OCI-LY1 (cell line): Measurements from ENCODE around the gene RALGPS2.
A peak's percentile ranks its signal among the peaks of the same experiment; 100 is the strongest.

ENCODE experiments used
- H2AFZ ChIP-seq: fragments of 200-600 bp; sonication (generic), shearing (Covaris generic); 2 replicates; pipeline ENCODE4 v1.6.0; 2014; ENCODE audit warnings: antibody characterized with exemption, mild to moderate bottlenecking, low read length
- H3F3A ChIP-seq: fragments of 200-600 bp; sonication (generic), shearing (Covaris generic); 2 replicates; pipeline ENCODE4 v1.6.0; 2014; ENCODE audit warnings: mild to moderate bottlenecking, antibody characterized with exemption, low read length, moderate library complexity; ENCODE audit not compliant: insufficient read depth
- H3K27ac ChIP-seq: fragments of 200-600 bp; sonication (generic); 2 replicates; pipeline ENCODE4 v1.5.1; 2014; ENCODE audit warnings: low read length, mixed run types, mild to moderate bottlenecking, low read depth; ENCODE audit not compliant: poor library complexity, severe bottlenecking
- H3K27me3 ChIP-seq: fragments of 200-600 bp; sonication (generic); 2 replicates; pipeline ENCODE4 v1.6.0; 2014; ENCODE audit warnings: antibody characterized with exemption, mild to moderate bottlenecking, low read length, moderate library complexity; ENCODE audit not compliant: insufficient read depth
- H3K36me3 ChIP-seq: fragments of 200-600 bp; sonication (generic); 2 replicates; pipeline ENCODE4 v1.6.1; 2014; ENCODE audit warnings: mild to moderate bottlenecking, antibody characterized with exemption, low read length, moderate library complexity, mixed read lengths; ENCODE audit not compliant: insufficient read depth
- H3K4me1 ChIP-seq: fragments of 200-600 bp; sonication (generic); 2 replicates; pipeline ENCODE4 v1.5.1; 2014; ENCODE audit warnings: mild to moderate bottlenecking, low read length, moderate library complexity; ENCODE audit not compliant: insufficient read depth, severe bottlenecking
- H3K4me2 ChIP-seq: fragments of 200-600 bp; sonication (generic), shearing (Covaris generic); 2 replicates; pipeline ENCODE4 v1.6.1; 2014; ENCODE audit warnings: low read length
- H3K4me3 ChIP-seq: fragments of 200-600 bp; sonication (generic); 2 replicates; pipeline ENCODE4 v1.5.1; 2014; ENCODE audit warnings: low read length, low read depth, mild to moderate bottlenecking, mixed read lengths; ENCODE audit not compliant: poor library complexity, severe bottlenecking
- H3K79me2 ChIP-seq: fragments of 200-600 bp; shearing (Covaris generic); 2 replicates; pipeline ENCODE4 v1.6.1; 2016; ENCODE audit warnings: mixed run types, low read length, mixed read lengths; ENCODE audit not compliant: insufficient read depth
- H3K9ac ChIP-seq: fragments of 200-600 bp; sonication (generic), shearing (Covaris generic); 2 replicates; pipeline ENCODE4 v1.6.1; 2014; ENCODE audit warnings: mild to moderate bottlenecking, low read length, mixed read lengths
- H3K9me2 ChIP-seq: fragments of 200-600 bp; sonication (generic), shearing (Covaris generic); 2 replicates; pipeline ENCODE4 v1.6.1; 2014; ENCODE audit warnings: low read depth, mild to moderate bottlenecking, low read length, mixed read lengths
- H3K9me3 ChIP-seq: fragments of 200-600 bp; shearing (Covaris generic); 2 replicates; pipeline ENCODE4 v1.6.1; 2014; ENCODE audit warnings: low read length, mixed read lengths
- H4K20me1 ChIP-seq: fragments of 200-600 bp; sonication (generic), shearing (Covaris generic); 2 replicates; pipeline ENCODE4 v1.6.0; 2016; ENCODE audit warnings: mild to moderate bottlenecking, low read length; ENCODE audit not compliant: insufficient read depth
- EZH2 ChIP-seq: fragments of 200-600 bp; sonication (generic), shearing (Covaris generic); IDR thresholded peaks from 2 replicates; pipeline ENCODE4 v1.8.0; 2017; ENCODE audit warnings: borderline replicate concordance, mixed run types, mild to moderate bottlenecking, antibody characterized with exemption, low read length, moderate library complexity, mixed read lengths
- TF ChIP-seq, protein P1 (sequence below): fragments of 200-600 bp; sonication (generic), shearing (Covaris generic); IDR thresholded peaks from 2 replicates; pipeline ENCODE4 v1.5.1; 2017; ENCODE audit warnings: mild to moderate bottlenecking, antibody characterized with exemption, low read length, moderate library complexity, mixed read lengths

RALGPS2 gene

DNA sequence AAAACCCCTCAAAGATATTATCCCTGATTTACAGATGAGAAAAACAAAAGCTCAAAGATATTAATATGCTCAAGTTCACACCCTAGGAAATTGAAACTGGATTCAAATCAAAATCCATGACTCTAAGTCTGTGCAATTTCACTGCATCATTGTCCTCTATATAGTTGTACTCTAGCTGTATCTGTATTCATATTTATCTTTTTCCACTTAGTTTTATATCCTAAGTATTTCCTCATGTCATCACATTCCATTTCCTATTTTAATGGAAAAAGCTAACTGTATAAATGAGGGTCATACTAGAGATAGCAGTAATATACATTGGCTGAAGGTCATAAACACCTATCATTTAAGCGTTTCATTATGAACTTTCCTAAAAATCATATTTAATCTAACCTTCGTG lies 42.2 kb upstream of the RALGPS2 start:
- peak overlapping the region; percentile 62 for H3K27ac ChIP-seq
- H3K4me2 ChIP-seq = no peak overlapping the region
- TF ChIP-seq, protein P1, sequence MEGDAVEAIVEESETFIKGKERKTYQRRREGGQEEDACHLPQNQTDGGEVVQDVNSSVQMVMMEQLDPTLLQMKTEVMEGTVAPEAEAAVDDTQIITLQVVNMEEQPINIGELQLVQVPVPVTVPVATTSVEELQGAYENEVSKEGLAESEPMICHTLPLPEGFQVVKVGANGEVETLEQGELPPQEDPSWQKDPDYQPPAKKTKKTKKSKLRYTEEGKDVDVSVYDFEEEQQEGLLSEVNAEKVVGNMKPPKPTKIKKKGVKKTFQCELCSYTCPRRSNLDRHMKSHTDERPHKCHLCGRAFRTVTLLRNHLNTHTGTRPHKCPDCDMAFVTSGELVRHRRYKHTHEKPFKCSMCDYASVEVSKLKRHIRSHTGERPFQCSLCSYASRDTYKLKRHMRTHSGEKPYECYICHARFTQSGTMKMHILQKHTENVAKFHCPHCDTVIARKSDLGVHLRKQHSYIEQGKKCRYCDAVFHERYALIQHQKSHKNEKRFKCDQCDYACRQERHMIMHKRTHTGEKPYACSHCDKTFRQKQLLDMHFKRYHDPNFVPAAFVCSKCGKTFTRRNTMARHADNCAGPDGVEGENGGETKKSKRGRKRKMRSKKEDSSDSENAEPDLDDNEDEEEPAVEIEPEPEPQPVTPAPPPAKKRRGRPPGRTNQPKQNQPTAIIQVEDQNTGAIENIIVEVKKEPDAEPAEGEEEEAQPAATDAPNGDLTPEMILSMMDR = no peak
- TF ChIP-seq EZH2 = no peak
- peaks cover 60% of the 10 kb centered on the region for H3K4me1 ChIP-seq
- H3K36me3 ChIP-seq = peaks cover 89% of the 10 kb centered on the region
- H2AFZ ChIP-seq = no peak overlapping the region
- H3K27me3 ChIP-seq = no peaks in the 10 kb centered on the region
- no peaks in the 10 kb centered on the region for H3K9me2 ChIP-seq
- H3K79me2 ChIP-seq = peaks cover 69% of the 10 kb centered on the region
- H4K20me1 ChIP-seq = no peaks in the 10 kb centered on the region
- H3K4me3 ChIP-seq = no peak overlapping the region
- H3F3A ChIP-seq = no peaks in the 10 kb centered on the region
- no peak overlapping the region for H3K9ac ChIP-seq
- H3K9me3 ChIP-seq = peaks cover 7% of the 10 kb centered on the region; the same call in 1 of the 2 replicates

- Histone ChIP-seq H3F3A (no peaks in the 10 kb centered on the region), H3K9me2 (no peaks in the 10 kb centered on the region), H3K27me3 (no peaks in the 10 kb centered on the region), H3K4me3 (no peak overlapping the region), H3K27ac (peak overlapping the region; percentile 62), H2AFZ (no peak overlapping the region), H3K9me3 (peaks cover 6% of the 10 kb centered on the region; the same call in 1 of the 2 replicates), H3K4me2 (no peak overlapping the region), H3K79me2 (peaks cover 73% of the 10 kb centered on the region), H3K9ac (no peak overlapping the region), H3K36me3 (peaks cover 87% of the 10 kb centered on the region), H4K20me1 (no peaks in the 10 kb centered on the region), H3K4me1 (peaks cover 64% of the 10 kb centered on the region)
- TF ChIP-seq, protein P1 = no peak
- no peak for TF ChIP-seq EZH2
Measured at GRCh38 chr1:178683291-178683690, 41.8 kb upstream of the RALGPS2 start.

- H4K20me1 ChIP-seq = no peaks in the 10 kb centered on the region
- no peak overlapping the region for H2AFZ ChIP-seq
- H3K4me1 ChIP-seq = peaks cover 67% of the 10 kb centered on the region
- H3K36me3 ChIP-seq = peaks cover 84% of the 10 kb centered on the region
- H3K27me3 ChIP-seq = no peaks in the 10 kb centered on the region
- no peak overlapping the region for H3K4me2 ChIP-seq
- peaks cover 4% of the 10 kb centered on the region; the same call in 1 of the 2 replicates for H3K9me3 ChIP-seq
- H3K4me3 ChIP-seq = no peak overlapping the region
- no peaks in the 10 kb centered on the region for H3K9me2 ChIP-seq
- no peak overlapping the region; the same call in 1 of the 2 replicates for H3K9ac ChIP-seq
- TF ChIP-seq, protein P1 = no peak
- no peaks in the 10 kb centered on the region for H3F3A ChIP-seq
- H3K27ac ChIP-seq = peak overlapping the region; percentile 62
- peaks cover 70% of the 10 kb centered on the region for H3K79me2 ChIP-seq
Measured at GRCh38 chr1:178684111-178684510, 40.9 kb upstream of the RALGPS2 start.
